Upper lobe of left lung (tissue), 6 donors: Measurements from ENCODE around the gene IP6K3. TPM values are rescaled to one million over a fixed set of nuclear protein-coding genes. Genes with fewer than 3 reads are reported as not detected.

Experiments used
- ATAC-seq, 2 donors: fragments of 200-7000 bp; cut with Tn5 transposase; one replicate each; pipeline ENCODE4 v1.9.1; 2022; ENCODE audit warnings: mild to moderate bottlenecking in 2 of 2, moderate library complexity in 2 of 2; ENCODE audit not compliant: low FRiP score in 2 of 2
- DNase-seq, 2 donors: peaks; one replicate each; pipeline ENCODE4 v3.0.0-alpha.2; 2019 to 2020
- H3K27ac ChIP-seq, 4 donors: fragments of 200-600 bp; sonication (generic); one replicate each; pipeline ENCODE4 v1.5.1; 2016 to 2019
- H3K27me3 ChIP-seq, 4 donors: fragments of 200-600 bp; sonication (generic); one replicate each; pipeline ENCODE4 v1.5.1; 2017 to 2019
- H3K36me3 ChIP-seq, 4 donors: fragments of 200-600 bp; sonication (generic); one replicate each; pipeline ENCODE4 v1.5.1; 2016 to 2019
- H3K4me1 ChIP-seq, 4 donors: fragments of 200-600 bp; sonication (generic); one replicate each; pipeline ENCODE4 v1.5.1; 2018 to 2019
- H3K4me3 ChIP-seq, 4 donors: fragments of 200-600 bp; sonication (generic); one replicate each; pipeline ENCODE4 v1.5.1; 2017 to 2019; ENCODE audit warnings: mild to moderate bottlenecking in 2 of 4, moderate library complexity in 1 of 4
- H3K9me3 ChIP-seq, 4 donors: fragments of 200-600 bp; sonication (generic); one replicate each; pipeline ENCODE4 v1.5.1; 2018 to 2019
- EP300 ChIP-seq, 4 donors: sonication (generic); formaldehyde crosslinking; IDR thresholded peaks; one replicate each; pipeline ENCODE4 v1.5.1; 2017; ENCODE audit warnings: antibody characterized with exemption in 4 of 4, control low read depth in 2 of 4
- POLR2A ChIP-seq, 4 donors: fragments of 450-650 bp; IDR thresholded peaks; one replicate each; pipeline ENCODE4 v1.5.1; 2016 to 2017; ENCODE audit warnings: antibody characterized with exemption in 4 of 4, mild to moderate bottlenecking in 2 of 4
- POLR2AphosphoS5 ChIP-seq, 2 donors: sonication (generic); formaldehyde crosslinking; IDR thresholded peaks; one replicate each; pipeline ENCODE4 v1.5.1; 2017; ENCODE audit warnings: antibody characterized with exemption in 2 of 2
- WGBS, 2 donors: methylation state at CpG; one replicate each; pipeline ENCODE4 v1.1.5; 2017 to 2018; 5-methylcytosine and 5-hydroxymethylcytosine counted together
- total RNA-seq, 6 donors: library from RNA; depleted of rRNA in 4 of 6; stranded (reverse); fragments of >200 nt in 4 of 6; gene quantifications; one replicate each; pipeline versions ENCODE4 v1.1.0 to v1.2.1, GENCODE V29; 2016 to 2021
- TF ChIP-seq, protein P1 (sequence below), 6 experiments: fragments of 450-650 bp in 4 of 6; fragments of 200-600 bp in 2 of 6; sonication (generic) in 2 of 6; IDR thresholded peaks; one replicate each; pipeline ENCODE4 v1.5.1; 2016 to 2019; ENCODE audit warnings: antibody characterized with exemption in 6 of 6
- donor health status: DM: no; HTN: no; CAD: no; lungs with moderate emphysema.
- donor health status: DM: no; HTN: yes; CAD: no; lungs with severe emphysema.

Gene IP6K3, protein sequence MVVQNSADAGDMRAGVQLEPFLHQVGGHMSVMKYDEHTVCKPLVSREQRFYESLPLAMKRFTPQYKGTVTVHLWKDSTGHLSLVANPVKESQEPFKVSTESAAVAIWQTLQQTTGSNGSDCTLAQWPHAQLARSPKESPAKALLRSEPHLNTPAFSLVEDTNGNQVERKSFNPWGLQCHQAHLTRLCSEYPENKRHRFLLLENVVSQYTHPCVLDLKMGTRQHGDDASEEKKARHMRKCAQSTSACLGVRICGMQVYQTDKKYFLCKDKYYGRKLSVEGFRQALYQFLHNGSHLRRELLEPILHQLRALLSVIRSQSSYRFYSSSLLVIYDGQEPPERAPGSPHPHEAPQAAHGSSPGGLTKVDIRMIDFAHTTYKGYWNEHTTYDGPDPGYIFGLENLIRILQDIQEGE
- 10 to 100 TPM in 1 of 6 donors, 1 to 10 TPM in 5; 1.9 to 11.5 (median 4.9) TPM for total RNA-seq

DNA sequence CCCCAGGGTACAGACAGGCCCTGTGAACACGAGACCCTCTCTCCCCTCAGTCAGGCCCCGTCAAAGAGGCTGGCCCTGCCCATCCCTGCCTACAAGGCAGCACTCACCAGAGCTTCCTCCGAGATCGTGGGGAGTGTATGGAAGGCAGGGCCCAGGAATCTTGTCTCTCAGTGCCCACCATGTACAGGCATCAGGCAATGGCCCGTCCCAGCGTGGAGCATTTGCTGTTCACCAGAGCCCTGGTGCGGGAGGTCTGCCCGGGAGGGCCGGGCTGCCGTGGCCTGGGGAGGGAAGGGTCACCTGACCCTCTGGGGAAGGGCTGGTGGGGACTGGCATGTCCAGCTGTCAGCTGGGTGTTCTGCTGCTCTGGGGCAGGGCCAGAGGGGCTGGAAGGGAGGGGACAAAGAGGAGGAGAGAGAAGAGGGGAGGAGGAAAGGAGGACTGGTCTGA is at the start of gene IP6K3:
Gene IP6K3, minus strand, starts transcription at position 255 of the 450 bp plus-strand sequence. CDS start 11,429 bp downstream, outside the sequence.
- Histone ChIP-seq H3K4me3 (peak within 1 kb of the TSS; percentile 14 to 44 (median 35)), H3K9me3 (no peaks in the 10 kb centered on the region), H3K27ac (peak within 1 kb of the TSS; percentile 60 to 85 (median 80)), H3K4me1 (no peaks in the 10 kb centered on the region), H3K36me3 (no peaks in the 10 kb centered on the region), H3K27me3 (no peaks in the 10 kb centered on the region)
- no peak for DNase-seq
- no peak for ATAC-seq
- WGBS, 2 donors: 44 to 57% methylated on average over 10 of the region's 10 CpGs
- TF ChIP-seq POLR2AphosphoS5 (IDR thresholded peaks at IDR 0.05) (peak; percentile 31 to 65), POLR2A (IDR thresholded peaks at IDR 0.05) (peak in 2 of 4 donors; percentile 38 to 45)
- TF ChIP-seq, protein P1, sequence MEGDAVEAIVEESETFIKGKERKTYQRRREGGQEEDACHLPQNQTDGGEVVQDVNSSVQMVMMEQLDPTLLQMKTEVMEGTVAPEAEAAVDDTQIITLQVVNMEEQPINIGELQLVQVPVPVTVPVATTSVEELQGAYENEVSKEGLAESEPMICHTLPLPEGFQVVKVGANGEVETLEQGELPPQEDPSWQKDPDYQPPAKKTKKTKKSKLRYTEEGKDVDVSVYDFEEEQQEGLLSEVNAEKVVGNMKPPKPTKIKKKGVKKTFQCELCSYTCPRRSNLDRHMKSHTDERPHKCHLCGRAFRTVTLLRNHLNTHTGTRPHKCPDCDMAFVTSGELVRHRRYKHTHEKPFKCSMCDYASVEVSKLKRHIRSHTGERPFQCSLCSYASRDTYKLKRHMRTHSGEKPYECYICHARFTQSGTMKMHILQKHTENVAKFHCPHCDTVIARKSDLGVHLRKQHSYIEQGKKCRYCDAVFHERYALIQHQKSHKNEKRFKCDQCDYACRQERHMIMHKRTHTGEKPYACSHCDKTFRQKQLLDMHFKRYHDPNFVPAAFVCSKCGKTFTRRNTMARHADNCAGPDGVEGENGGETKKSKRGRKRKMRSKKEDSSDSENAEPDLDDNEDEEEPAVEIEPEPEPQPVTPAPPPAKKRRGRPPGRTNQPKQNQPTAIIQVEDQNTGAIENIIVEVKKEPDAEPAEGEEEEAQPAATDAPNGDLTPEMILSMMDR (IDR thresholded peaks at IDR 0.05): no peak

DNA sequence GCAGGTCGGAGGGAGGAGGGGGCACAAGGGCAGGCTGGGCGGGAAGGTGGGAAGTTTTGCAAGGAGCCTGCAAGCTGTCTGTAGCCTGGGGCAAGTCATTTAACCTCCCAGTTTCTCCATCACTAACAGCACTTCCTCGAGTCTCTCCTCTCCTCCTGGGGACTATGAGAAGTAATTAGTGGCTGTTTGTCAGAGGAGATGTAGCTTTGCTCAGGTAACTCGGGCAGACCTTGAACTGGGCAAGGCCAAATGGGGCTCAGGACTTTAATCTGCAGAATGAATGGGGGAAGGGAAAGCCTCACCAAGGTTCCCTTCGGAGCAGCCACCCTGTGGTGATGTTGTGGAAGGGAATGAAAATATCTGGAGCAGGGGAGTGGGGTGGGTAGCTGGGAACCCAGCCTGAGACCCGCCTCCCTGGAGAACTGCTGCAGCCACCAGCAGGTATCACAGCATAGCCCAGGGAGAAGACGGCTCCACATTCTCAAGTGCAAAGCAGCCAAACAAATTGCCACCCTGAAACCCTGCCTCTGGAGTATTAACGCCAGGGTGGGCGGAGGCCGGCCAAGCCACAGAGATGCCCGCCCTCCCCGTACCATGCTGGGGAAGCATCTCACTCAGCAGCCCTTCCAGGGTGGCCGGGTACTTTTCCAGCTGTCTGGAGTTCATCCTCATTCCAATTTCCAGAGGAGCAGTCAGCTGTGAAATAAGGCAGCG is 48.4 kb upstream of the IP6K3 start:
- 41 to 48% methylated on average over 7 to 14 of the region's 14 CpGs for WGBS, 2 donors
- H3K36me3 ChIP-seq: no peaks in the 10 kb centered on the region
- no peak overlapping the region for H3K4me3 ChIP-seq
- ATAC-seq: no peak
- TF ChIP-seq, protein P1 (IDR thresholded peaks at IDR 0.05): no peak
- no peak for TF ChIP-seq POLR2AphosphoS5 (IDR thresholded peaks at IDR 0.05)
- no peak for TF ChIP-seq POLR2A (IDR thresholded peaks at IDR 0.05)
- no peak for TF ChIP-seq EP300 (IDR thresholded peaks at IDR 0.05)
- no peaks in the 10 kb centered on the region for H3K9me3 ChIP-seq
- no peak overlapping the region for H3K27ac ChIP-seq
- H3K4me1 ChIP-seq: no peaks in the 10 kb centered on the region
- H3K27me3 ChIP-seq: no peaks in the 10 kb centered on the region
- no peak for DNase-seq

DNA sequence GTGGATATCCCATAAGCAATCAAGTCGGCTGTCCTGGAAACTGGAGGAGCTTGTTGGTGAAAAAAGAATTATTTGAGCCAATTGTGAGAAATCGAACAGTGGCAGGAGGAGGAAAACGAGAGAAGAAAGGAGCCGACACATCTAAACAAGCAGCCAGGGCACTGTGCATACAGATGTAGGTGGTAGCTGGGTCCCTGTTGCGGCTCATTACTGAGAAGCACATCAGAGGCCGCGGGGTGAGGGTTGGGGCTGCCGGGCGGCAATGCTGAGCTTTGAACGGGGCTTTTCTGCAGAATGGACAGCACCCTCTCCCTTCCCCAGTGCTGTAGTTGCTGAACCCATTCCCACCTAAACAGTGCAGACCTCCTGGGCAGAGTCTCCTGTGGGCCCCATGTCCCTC is 46.3 kb upstream of the IP6K3 start:
- Histone ChIP-seq H3K9me3 (no peaks in the 10 kb centered on the region), H3K4me1 (peaks cover 0 to 8% (median 3%) of the 10 kb centered on the region in 4 donors), H3K27ac (no peak overlapping the region), H3K36me3 (no peaks in the 10 kb centered on the region), H3K4me3 (no peak overlapping the region), H3K27me3 (no peaks in the 10 kb centered on the region)
- WGBS, 2 donors: 49 to 73% methylated on average over 10 of the region's 10 CpGs
- no peak for DNase-seq
- TF ChIP-seq, protein P1 (IDR thresholded peaks at IDR 0.05): no peak
- TF ChIP-seq POLR2AphosphoS5 (IDR thresholded peaks at IDR 0.05) (no peak), POLR2A (IDR thresholded peaks at IDR 0.05) (no peak), EP300 (IDR thresholded peaks at IDR 0.05) (no peak)
- no peak for ATAC-seq

DNA sequence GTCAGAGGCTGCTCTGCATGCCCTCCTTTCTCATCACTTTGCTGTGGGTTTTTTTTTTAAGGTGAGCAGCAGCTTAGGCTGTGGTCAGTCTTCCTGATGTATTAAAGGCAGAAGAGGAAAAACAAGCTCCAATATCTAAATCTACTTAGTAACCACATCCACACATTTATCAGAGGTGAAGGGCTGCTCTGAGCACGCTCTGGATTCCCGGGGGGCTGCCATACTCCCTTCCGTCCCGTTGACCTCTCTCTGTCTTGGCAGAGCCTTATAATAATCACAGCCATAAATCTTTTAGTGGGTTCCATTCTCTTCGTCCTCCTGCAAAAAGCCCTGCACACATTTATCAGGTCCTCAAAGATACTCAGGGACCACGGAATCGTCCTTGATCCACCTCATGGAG is 44.9 kb upstream of the IP6K3 start:
- H3K27me3 ChIP-seq: no peaks in the 10 kb centered on the region
- DNase-seq: no peak
- 73 to 83% methylated on average over 7 of the region's 7 CpGs for WGBS, 2 donors
- no peaks in the 10 kb centered on the region for H3K9me3 ChIP-seq
- no peak overlapping the region for H3K4me3 ChIP-seq
- H3K27ac ChIP-seq: no peak overlapping the region
- no peak for TF ChIP-seq POLR2A (IDR thresholded peaks at IDR 0.05)
- no peak for TF ChIP-seq EP300 (IDR thresholded peaks at IDR 0.05)
- TF ChIP-seq, protein P1 (IDR thresholded peaks at IDR 0.05): no peak
- no peak for TF ChIP-seq POLR2AphosphoS5 (IDR thresholded peaks at IDR 0.05)
- H3K4me1 ChIP-seq: peaks cover 13 to 22% (median 16%) of the 10 kb centered on the region in 4 donors
- no peak for ATAC-seq
- H3K36me3 ChIP-seq: peaks cover 0 to 4% (median 0%) of the 10 kb centered on the region in 4 donors
